ENCODE results near the gene PDK1.

The PDK1 gene

DNA sequence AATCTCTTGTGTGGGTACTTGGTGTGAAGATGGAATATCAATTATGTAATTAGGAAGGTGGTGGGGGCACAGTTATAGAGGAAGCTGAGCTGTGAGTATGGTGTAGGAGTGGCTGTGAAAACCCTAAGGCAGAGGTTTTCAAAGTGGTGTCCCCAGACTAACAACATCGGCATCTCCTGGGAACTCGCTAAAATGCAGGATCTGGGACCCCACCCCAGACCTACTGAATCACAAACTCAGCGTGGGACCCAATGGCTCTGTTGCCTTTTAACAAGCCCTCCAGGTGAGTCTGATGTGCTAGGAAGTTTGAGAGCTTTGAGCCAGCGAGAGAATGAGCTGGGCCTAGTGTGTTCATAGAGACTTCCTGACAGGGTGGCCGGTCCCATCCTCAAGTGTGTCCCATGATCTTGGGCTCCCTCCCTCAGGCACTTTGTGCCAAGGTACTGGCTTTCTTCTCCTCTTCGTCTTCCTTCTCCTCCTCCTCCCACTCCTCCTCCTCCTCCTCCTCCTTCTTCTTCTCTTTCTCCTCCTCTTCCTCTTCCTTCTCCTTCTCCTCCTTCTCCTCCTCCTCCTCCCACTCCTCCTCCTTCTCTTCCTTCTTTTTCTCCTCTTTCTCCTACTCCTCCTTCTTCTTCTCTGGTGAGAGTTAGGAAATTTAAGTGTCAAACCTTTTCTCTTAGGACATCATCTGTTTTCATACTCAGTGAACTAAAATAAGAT lies 86.6 kb downstream of the PDK1 start:
- H3K27me3 Mint-ChIP-seq (ENCODE audit: low read depth, poor library complexity): peaks cover 5% of the 10 kb centered on the region
- H3K4me1 Mint-ChIP-seq: no peaks in the 10 kb centered on the region
- peaks cover 12% of the 10 kb centered on the region for H3K9me3 Mint-ChIP-seq
- no peak overlapping the region for H3K27ac Mint-ChIP-seq
- no peak for DNase-seq
- H3K36me3 Mint-ChIP-seq (ENCODE audit: low read depth): peaks cover 7% of the 10 kb centered on the region
- TF ChIP-seq, protein P1, sequence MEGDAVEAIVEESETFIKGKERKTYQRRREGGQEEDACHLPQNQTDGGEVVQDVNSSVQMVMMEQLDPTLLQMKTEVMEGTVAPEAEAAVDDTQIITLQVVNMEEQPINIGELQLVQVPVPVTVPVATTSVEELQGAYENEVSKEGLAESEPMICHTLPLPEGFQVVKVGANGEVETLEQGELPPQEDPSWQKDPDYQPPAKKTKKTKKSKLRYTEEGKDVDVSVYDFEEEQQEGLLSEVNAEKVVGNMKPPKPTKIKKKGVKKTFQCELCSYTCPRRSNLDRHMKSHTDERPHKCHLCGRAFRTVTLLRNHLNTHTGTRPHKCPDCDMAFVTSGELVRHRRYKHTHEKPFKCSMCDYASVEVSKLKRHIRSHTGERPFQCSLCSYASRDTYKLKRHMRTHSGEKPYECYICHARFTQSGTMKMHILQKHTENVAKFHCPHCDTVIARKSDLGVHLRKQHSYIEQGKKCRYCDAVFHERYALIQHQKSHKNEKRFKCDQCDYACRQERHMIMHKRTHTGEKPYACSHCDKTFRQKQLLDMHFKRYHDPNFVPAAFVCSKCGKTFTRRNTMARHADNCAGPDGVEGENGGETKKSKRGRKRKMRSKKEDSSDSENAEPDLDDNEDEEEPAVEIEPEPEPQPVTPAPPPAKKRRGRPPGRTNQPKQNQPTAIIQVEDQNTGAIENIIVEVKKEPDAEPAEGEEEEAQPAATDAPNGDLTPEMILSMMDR (IDR thresholded peaks at IDR 0.05): no peak
- no peak overlapping the region for H3K4me3 Mint-ChIP-seq

DNA sequence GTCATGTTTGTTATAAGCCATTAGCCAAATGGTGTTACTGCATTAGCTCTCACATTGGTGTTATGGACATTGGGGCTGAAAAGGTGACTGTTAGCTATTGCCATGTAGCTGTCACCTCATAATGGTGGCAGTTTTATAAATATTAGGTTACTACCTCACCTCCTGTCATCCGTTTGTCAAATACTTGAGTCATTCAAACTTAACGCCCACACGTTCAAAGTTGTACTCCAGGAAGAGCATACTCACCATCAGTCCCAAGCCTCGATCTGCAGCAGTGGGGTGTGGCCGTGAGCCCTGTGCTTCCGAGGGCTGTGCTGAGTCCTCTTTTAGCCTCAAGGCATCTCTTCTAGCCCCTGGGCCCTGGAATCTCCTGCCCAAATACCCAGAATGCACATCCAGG lies 87.3 kb downstream of the PDK1 start:
- no peak for DNase-seq
- Mint-ChIP-seq H3K4me1 (no peaks in the 10 kb centered on the region), H3K4me3 (no peak overlapping the region), H3K9me3 (peaks cover 19% of the 10 kb centered on the region), H3K36me3 (ENCODE audit: low read depth) (peaks cover 14% of the 10 kb centered on the region), H3K27ac (no peak overlapping the region), H3K27me3 (ENCODE audit: low read depth, poor library complexity) (peaks cover 5% of the 10 kb centered on the region)
- TF ChIP-seq, protein P1 (IDR thresholded peaks at IDR 0.05): no peak

DNA sequence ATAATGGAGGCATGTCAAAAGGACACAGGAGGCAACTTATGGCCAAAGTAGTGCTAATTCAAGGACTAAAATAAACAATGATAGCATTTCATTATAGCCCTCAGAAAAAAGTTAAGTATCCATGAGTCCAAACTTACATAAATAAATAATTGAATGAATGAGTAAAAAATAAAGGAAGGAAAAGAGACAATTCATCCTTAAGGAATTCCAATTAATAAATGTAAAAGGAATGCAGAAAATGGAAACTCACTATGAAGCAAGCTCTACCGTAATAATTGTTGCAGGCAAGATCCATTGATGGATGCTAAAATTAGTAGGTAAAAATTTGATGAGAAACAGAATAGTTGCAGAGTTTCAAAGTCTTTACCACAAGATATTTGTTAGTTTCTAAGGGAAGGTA lies 91.5 kb downstream of the PDK1 start:
- TF ChIP-seq, protein P1 (IDR thresholded peaks at IDR 0.05): no peak
- Mint-ChIP-seq H3K4me3 (no peak overlapping the region), H3K9me3 (peaks cover 62% of the 10 kb centered on the region), H3K27me3 (ENCODE audit: low read depth, poor library complexity) (peaks cover 5% of the 10 kb centered on the region), H3K27ac (no peak overlapping the region), H3K4me1 (no peaks in the 10 kb centered on the region), H3K36me3 (ENCODE audit: low read depth) (peaks cover 25% of the 10 kb centered on the region)
- no peak for DNase-seq

DNA sequence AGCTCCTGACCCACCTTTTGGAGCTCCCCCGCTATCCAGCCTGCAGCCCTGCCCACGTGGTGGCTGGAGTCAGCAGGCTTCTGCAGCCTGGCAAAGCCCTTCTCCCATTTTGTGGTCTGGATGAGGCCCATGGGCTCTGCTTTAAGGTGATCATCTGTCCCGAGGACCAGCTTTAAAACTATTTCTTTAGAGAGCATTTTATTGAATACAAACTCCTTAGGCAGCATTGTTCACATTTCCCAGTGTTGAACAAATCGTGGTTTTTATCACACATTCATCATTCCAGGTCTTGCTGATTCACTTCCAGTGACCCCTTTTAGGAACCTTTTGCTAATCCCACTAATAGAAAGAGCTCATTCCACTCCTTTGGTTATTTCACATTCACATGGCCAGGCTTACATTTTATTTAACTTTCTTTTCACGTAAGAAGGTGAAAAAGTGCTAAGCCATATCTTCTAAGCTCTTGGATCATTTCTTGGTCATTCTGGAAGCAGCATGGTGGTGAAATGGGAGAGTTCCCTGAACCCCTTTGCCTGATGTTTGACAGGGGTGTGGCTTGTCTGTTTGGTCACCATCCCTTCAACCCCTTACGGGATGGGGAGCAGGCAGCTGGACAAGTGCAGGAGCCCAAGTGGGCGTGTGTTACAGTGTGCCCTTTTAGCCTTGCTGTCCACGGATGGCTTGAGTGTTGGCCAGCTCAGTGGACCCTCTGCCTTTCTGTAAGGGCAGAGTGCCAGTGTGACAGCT lies 99.4 kb downstream of the PDK1 start:
- TF ChIP-seq, protein P1 (IDR thresholded peaks at IDR 0.05): no peak
- Mint-ChIP-seq H3K4me3 (no peak overlapping the region), H3K4me1 (no peaks in the 10 kb centered on the region)

DNA sequence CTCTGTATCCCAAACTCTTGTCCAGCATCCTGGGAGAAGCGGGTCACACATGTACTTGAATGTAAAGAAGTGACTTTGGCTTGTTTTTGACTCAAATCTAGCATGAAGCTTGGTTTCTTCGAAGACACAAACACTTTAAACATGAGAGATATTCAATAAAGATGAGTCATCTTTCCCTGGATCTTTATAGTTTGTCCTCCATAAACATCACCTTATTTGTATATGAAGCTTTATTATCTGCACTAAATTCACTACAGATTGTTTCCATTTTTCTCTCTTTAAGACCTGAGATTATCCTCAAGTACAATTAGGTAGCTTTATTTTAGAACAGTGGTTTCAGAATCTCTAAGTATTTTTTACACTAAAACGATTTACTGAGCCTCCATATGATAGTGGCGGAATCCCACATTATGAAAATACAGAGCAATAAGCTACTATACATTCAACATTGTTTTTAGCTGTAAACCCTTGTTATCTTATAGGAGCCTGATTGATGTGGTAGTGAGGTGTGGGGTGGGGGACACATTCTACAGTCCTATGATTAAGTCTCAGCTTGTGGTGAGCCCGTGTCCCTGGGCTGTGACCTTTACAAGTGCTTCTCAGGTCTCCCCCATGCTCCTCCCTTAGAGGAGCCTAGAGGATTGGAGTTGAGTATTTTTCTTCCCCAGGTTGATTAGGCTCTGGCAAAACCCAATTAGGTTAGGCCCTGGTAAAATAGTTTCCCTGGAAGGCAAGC lies 100.1 kb downstream of the PDK1 start:
- Mint-ChIP-seq H3K9me3 (peaks cover 68% of the 10 kb centered on the region), H3K27me3 (ENCODE audit: low read depth, poor library complexity) (no peaks in the 10 kb centered on the region), H3K4me1 (no peaks in the 10 kb centered on the region), H3K27ac (no peak overlapping the region), H3K36me3 (ENCODE audit: low read depth) (peaks cover 16% of the 10 kb centered on the region), H3K4me3 (no peak overlapping the region)
- TF ChIP-seq, protein P1 (IDR thresholded peaks at IDR 0.05): no peak
- no peak for DNase-seq

More for the DNA sequence above, 99.4 kb downstream of the PDK1 start:
- Mint-ChIP-seq H3K36me3 (ENCODE audit: low read depth) (peaks cover 16% of the 10 kb centered on the region), H3K9me3 (peaks cover 68% of the 10 kb centered on the region), H3K27me3 (ENCODE audit: low read depth, poor library complexity) (no peaks in the 10 kb centered on the region), H3K27ac (no peak overlapping the region)
- no peak for DNase-seq
